Lung microvascular endothelial cell (primary cell): Measurements from ENCODE around the gene AGAP1. TPM values are rescaled to one million over a fixed set of nuclear protein-coding genes. Genes with fewer than 3 reads are reported as not detected.

Source experiments
- DNase-seq, 2 donors: peaks; one replicate each; pipeline versions ENCODE4 v3.0.0 to v3.0.0-alpha.2; 2010; ENCODE audit warnings: low read depth in 2 of 2
- total RNA-seq: library from RNA; depleted of rRNA; stranded (reverse); fragments of >200 nt; gene quantifications from 2 replicates; pipeline ENCODE4 v1.2.1, GENCODE V29; 2014

AGAP1 gene
- total RNA-seq, 1 donor from 2014 or later, result 3.4 TPM

DNA sequence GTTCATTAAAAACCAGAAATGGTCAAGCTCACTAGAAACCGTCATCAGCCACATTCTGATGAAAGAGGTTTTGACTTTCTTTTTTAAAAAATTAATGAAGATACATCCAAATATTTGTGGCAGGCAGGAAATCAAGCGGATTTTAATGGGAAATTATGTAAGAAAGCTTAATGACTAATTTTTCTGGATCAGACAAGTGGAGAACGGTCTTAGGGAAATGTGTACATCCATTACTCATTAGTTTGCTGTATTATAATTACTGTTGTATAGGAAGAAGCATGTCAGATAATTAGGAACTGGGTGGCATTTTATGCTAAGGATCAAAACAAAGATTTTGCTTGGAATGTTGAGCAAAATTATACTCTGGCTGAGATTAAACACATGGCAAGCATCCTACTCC lies 39.4 kb downstream of the AGAP1 start:
- DNase-seq, result no peak

DNA sequence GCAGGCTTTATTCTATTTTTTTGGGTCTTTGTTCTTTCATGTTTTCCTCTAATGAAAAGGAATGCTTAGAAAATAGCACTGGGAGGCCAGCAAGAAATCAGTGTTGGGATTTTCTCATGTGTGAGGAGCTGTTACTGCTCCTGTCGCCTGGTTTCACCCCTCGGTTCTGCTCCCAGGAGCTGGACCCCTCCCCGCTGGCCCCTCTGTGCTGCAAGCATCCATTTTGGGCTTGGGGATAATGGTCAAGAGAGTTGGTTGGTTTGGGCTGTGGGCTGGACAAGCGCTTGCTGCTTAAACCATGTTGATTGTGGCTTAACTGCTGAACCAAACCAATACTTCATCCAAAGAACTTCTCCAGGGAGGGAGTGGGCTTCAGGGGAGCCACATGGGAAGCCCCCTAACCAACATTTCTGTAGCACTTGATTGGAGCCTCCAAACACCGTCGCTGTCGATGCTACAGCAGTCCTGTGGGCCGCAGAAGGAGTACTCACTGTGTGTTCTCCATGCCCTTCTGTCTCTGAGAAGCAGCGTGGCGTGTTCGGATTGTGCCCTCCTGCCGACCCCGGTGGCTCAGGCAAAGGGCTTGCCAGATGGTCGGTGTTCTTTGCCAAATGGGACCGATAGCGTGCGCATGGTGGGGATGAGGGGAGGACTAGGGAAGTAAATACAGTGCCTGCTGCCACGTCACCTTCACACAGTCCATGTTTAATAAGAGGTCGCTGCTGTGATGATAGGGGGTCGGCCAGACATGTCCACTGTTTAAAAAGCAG lies 40.0 kb downstream of the AGAP1 start:
- DNase-seq, result no peak

GRCh38 chr2:235534678-235535422 lies 41.0 kb downstream of the AGAP1 start:
- no peak for DNase-seq

DNA sequence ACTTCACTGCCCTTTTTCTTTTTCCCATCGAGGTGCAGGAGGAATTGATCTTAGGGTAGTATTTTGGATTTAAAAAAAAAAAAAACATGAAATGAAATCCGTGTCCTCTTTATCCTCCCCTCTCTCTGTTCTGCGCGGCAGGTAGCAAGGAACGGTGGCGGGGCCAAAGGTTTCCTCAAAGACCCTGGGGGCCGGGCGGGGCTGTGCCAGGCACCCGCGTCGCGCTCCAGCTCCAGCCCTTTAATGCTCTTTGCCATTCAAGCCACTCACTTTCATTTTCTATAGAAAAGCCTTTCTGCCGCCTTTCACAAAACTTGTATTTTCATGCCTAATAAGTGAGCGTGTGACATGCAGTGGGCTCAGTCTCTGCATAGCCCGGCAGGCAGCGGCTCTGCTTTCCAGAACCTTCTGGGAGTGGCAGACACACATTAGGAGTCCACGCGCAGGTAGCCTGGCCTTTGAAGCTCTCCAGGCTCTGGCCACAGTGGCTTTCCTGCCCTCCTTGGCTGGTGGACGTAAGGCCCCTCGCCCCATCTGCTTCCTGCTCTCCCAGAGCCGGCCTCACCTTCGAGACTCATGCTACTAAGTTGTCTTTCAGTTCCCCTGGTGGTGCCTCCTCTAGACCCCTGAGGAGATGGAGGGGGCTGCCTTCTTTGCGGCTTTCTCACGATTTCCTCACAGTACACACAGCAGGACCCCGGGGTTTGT lies 41.7 kb downstream of the AGAP1 start:
- no peak for DNase-seq

DNA sequence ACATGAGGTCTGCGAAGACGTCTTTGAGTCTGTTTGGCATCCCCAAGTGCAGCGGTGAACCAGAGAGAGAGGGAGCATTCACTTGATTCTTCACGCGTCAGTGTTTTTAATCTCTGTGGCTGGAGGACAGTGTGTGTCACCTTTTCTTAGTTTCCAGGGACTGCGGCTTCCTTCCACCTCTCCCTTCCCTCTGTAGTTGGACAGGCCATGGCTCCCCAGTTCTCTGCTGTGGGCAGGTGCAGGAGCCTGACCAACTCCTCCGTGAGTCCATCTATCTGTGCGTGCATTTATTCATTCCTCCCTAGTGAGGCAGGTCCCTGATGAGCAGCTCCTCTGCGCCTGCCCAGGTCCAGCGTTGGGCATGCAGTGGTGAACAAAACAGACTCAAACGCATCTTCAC lies 42.9 kb downstream of the AGAP1 start:
- DNase-seq, result no peak

DNA sequence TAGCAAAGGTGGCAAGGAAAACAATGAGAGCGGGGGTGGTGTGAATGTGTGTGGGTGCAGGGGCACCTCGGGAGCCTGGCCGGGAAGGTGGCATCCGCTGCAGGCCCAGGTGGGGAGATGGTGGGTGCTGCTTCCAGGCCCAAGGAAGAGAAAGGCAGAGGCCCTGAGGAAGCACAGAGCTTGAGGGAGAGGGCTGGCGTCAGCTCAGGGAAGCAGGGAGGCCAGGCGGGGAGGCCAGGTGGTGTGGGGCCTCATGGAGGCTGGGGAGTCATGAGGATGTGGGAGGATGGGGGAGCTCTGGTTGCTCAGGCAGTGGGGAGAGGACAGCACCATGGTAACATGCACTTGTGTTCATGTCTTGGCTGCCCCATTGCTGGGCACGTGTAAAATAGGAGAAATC lies 43.3 kb downstream of the AGAP1 start:
- no peak for DNase-seq

- DNase-seq, result no peak
Measured at GRCh38 chr2:235537587-235537986, 43.7 kb downstream of the AGAP1 start.

GRCh38 chr2:235538144-235538639 lies 44.3 kb downstream of the AGAP1 start:
- no peak for DNase-seq

DNA sequence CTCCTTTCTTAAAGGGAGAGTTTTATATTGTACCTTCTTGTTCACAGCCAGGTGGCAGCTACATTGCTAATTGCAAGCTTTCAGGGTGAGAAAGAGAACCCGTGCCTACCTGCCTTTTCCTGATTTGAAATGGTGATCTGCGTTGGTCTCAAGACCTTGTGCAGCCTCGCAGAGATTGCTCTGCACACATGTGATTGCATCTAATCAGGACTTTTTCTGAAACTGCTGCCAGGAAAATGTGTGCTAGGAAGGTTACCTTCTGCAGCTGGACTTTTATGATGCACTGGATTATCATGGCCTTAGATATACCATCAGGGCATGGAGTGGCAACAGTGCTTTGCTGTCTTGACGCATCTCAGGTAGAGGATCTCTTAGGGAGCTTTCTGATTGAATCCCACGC lies 45.1 kb downstream of the AGAP1 start:
- DNase-seq, result no peak

- no peak for DNase-seq
Measured at GRCh38 chr2:235539773-235540172, 45.9 kb downstream of the AGAP1 start.

DNA sequence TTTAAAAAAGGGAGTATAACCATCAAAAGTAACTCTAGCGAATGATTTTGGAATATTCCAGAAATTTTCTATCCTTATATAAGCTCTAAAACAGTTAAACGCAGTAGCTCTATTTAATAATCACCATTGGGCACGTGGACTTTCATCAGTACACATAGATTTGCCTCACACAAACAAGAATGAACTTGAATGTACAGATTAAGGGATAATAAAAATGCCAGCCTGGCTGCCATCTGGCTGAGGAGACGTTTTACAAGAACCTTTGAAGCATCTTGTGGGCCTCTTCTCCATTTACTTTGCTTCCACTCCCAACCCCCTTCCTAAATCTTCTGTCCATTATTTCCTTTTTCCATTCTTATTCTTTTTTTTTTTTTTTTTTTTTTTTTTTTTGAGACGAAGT lies 47.2 kb downstream of the AGAP1 start:
- DNase-seq, result no peak

GRCh38 chr2:235541838-235542549 lies 48.2 kb downstream of the AGAP1 start:
- no peak for DNase-seq

GRCh38 chr2:235542733-235543127 lies 48.9 kb downstream of the AGAP1 start:
- DNase-seq, result no peak

DNA sequence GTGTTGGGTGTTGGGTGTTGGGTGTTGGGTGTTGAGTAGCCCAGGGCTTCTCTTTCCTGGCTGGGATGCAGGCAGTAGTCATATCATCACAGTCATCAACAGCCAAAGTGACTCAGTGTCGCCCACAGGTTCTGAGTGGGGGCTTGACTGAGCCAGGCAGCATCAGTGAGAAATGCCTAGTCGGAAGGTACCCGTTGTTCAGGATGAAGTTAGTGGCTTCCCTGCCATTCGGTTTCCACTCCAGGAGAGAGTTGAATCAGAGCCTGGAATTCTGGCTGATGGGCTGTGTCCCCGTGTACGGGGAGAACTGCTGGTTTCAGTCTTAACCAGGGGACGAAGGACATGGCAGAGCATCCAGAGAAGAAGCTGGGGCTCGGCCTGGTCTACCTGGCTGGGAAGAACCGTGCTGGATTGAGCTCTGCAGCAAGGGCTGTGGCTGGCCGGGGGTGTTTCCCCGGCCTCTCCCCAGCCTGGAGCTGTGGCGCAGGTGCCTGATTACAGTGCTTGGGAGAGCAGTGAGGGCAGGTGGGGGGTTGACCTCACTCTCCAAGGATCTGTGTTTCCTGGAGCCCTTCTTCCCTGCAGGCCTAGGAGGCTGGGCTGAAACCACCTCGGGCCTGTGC lies 49.4 kb downstream of the AGAP1 start:
- no peak for DNase-seq

DNA sequence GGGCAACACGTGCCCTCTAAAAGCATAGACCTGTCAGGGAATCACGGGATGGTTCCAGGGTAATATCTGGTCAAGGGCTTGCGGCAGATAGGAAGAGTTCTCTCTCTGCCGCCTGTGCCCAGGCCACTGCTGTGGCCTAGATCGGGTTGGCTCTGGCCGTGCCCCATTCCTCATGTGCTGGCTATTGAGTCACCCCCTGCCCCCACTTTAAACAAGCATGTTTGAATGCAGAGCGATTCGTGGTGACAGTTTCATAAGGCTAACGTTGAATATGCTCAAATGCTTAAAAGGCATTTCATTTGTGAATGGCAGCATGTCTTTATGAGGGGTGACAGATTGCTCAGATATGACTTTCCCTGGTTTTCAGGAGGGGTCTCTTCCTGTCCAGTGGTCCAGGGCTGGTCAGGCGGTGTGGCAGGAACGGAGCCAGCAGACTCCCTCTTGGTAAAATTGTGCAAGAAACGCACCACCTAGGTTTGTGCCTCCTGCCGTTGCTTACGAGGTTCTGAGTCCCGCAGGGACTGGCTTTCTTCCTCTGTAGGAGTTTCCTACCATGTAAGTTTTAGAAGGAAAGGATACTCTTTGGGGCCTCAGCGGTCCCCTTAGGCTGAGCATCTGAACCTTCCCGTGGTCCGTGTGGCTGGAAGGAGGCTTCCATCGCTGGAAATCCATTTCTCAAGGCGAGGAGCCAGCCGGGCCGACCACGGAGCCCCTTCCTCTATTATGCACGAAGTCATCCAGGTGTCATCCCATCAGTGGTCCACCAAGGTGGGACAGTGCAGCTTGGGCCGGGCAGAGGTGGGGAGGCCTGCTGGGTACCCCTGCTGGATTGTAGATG lies 50.2 kb downstream of the AGAP1 start:
- no peak for DNase-seq

DNA sequence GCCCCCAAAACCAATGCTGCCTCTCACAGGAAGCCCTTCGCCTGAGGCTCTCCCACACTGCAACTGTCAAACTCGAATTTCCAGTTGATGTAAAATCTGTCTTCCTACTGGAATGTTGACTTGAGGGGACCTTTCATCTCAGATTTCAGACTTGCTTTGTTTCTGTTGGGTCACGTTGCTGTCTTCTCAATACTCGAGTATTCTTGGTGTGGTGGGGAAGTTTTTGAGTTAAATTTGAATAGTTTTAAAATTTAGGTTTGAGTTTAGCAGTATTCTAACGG lies 50.8 kb downstream of the AGAP1 start:
- DNase-seq, result no peak

GRCh38 chr2:235545339-235546150 lies 51.7 kb downstream of the AGAP1 start:
- DNase-seq, result peak in 1 of 2 donors; percentile 31

DNA sequence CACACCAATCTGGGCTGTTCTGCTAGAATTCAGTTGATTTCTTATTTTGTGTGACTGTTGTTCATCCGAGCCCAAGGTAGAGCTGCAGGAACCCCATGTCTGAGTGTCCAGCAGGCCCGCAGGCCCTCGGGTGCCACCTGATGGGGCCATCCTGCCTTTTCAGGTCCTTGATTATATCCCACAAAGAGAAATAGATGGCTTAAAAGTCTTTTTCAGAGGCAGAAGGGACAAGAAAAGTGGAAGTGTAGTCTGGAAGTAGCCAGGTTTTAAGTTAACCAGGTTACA lies 52.2 kb downstream of the AGAP1 start:
- DNase-seq, result no peak

DNA sequence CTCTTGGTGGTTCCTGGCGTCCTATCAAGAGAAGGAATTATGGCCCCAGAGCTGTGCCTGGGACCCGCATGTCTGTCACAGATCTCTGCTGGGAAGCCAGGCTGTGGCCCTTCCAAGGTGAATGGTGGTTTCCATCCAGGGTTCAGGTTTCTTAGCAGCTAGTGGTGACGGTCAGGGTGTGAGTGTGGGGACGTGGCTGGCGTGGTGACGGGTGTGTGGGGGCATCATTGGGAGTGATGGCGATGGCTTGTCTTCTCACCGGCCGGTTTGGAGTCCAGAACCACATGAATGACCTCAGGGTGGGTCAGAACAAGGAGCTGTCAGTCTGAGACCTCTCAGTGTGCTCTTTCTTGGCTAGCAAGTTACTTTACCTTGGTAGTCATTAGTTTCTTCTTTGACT lies 52.6 kb downstream of the AGAP1 start:
- DNase-seq, result no peak
